ENCODE results near the gene C20orf173.

C20orf173 gene

GRCh38 chr20:35499271-35499670, 30.2 kb downstream of the C20orf173 start:
- Histone ChIP-seq H3K27me3 (ENCODE audit: insufficient read depth, insufficient read length) (no peaks in the 10 kb centered on the region), H3K9ac (ENCODE audit: insufficient read length, low read depth) (no peak overlapping the region), H3K36me3 (ENCODE audit: insufficient read depth, insufficient read length, low read length) (peaks cover 98% of the 10 kb centered on the region), H3K4me3 (ENCODE audit: insufficient read length, low read depth) (no peak overlapping the region), H3K4me1 (ENCODE audit: insufficient read depth, insufficient read length) (no peaks in the 10 kb centered on the region), H3K9me3 (ENCODE audit: insufficient read depth, low read length) (no peaks in the 10 kb centered on the region)
- TF ChIP-seq SUZ12 (IDR thresholded peaks at IDR 0.05; ENCODE audit: extremely low read depth, insufficient read depth, insufficient read length) (no peak), YY1 (IDR thresholded peaks at IDR 0.05; ENCODE audit: insufficient read depth, insufficient read length) (no peak), ZNF274 (IDR thresholded peaks at IDR 0.05; ENCODE audit: low read depth, low read length) (no peak)
- no peak for DNase-seq (ENCODE audit: low read depth, low spot score)

GRCh38 chr20:35497780-35498189, 31.7 kb downstream of the C20orf173 start:
- Histone ChIP-seq H3K27me3 (ENCODE audit: insufficient read depth, insufficient read length) (no peaks in the 10 kb centered on the region), H3K4me3 (ENCODE audit: insufficient read length, low read depth) (no peak overlapping the region), H3K36me3 (ENCODE audit: insufficient read depth, insufficient read length, low read length) (peaks cover 98% of the 10 kb centered on the region), H3K9ac (ENCODE audit: insufficient read length, low read depth) (no peak overlapping the region), H3K4me1 (ENCODE audit: insufficient read depth, insufficient read length) (no peaks in the 10 kb centered on the region), H3K9me3 (ENCODE audit: insufficient read depth, low read length) (no peaks in the 10 kb centered on the region)
- TF ChIP-seq YY1 (IDR thresholded peaks at IDR 0.05; ENCODE audit: insufficient read depth, insufficient read length): no peak
- no peak for TF ChIP-seq SUZ12 (IDR thresholded peaks at IDR 0.05; ENCODE audit: extremely low read depth, insufficient read depth, insufficient read length)
- TF ChIP-seq ZNF274 (IDR thresholded peaks at IDR 0.05; ENCODE audit: low read depth, low read length): no peak
- DNase-seq (ENCODE audit: low read depth, low spot score): no peak

- Histone ChIP-seq H3K36me3 (ENCODE audit: insufficient read depth, insufficient read length, low read length) (peaks cover 98% of the 10 kb centered on the region), H3K4me1 (ENCODE audit: insufficient read depth, insufficient read length) (no peaks in the 10 kb centered on the region), H3K9ac (ENCODE audit: insufficient read length, low read depth) (no peak overlapping the region), H3K4me3 (ENCODE audit: insufficient read length, low read depth) (no peak overlapping the region), H3K27me3 (ENCODE audit: insufficient read depth, insufficient read length) (no peaks in the 10 kb centered on the region), H3K9me3 (ENCODE audit: insufficient read depth, low read length) (no peaks in the 10 kb centered on the region)
- DNase-seq (ENCODE audit: low read depth, low spot score): no peak
- TF ChIP-seq YY1 (IDR thresholded peaks at IDR 0.05; ENCODE audit: insufficient read depth, insufficient read length): no peak
- no peak for TF ChIP-seq ZNF274 (IDR thresholded peaks at IDR 0.05; ENCODE audit: low read depth, low read length)
- no peak for TF ChIP-seq SUZ12 (IDR thresholded peaks at IDR 0.05; ENCODE audit: extremely low read depth, insufficient read depth, insufficient read length)
Measured at GRCh38 chr20:35497320-35497719, 32.1 kb downstream of the C20orf173 start.

GRCh38 chr20:35496481-35496880, 33.0 kb downstream of the C20orf173 start:
- H3K36me3 ChIP-seq (ENCODE audit: insufficient read depth, insufficient read length, low read length): peaks cover 98% of the 10 kb centered on the region
- H3K9ac ChIP-seq (ENCODE audit: insufficient read length, low read depth): no peak overlapping the region
- H3K4me3 ChIP-seq (ENCODE audit: insufficient read length, low read depth): no peak overlapping the region
- TF ChIP-seq YY1 (IDR thresholded peaks at IDR 0.05; ENCODE audit: insufficient read depth, insufficient read length): no peak
- TF ChIP-seq ZNF274 (IDR thresholded peaks at IDR 0.05; ENCODE audit: low read depth, low read length): no peak
- no peak for TF ChIP-seq SUZ12 (IDR thresholded peaks at IDR 0.05; ENCODE audit: extremely low read depth, insufficient read depth, insufficient read length)
- H3K27me3 ChIP-seq (ENCODE audit: insufficient read depth, insufficient read length): no peaks in the 10 kb centered on the region
- H3K9me3 ChIP-seq (ENCODE audit: insufficient read depth, low read length): no peaks in the 10 kb centered on the region
- no peak for DNase-seq (ENCODE audit: low read depth, low spot score)
- H3K4me1 ChIP-seq (ENCODE audit: insufficient read depth, insufficient read length): no peaks in the 10 kb centered on the region

GRCh38 chr20:35492352-35492751, 37.1 kb downstream of the C20orf173 start:
- no peaks in the 10 kb centered on the region for H3K4me1 ChIP-seq (ENCODE audit: insufficient read depth, insufficient read length)
- H3K9ac ChIP-seq (ENCODE audit: insufficient read length, low read depth): no peak overlapping the region
- no peak overlapping the region for H3K4me3 ChIP-seq (ENCODE audit: insufficient read length, low read depth)
- H3K36me3 ChIP-seq (ENCODE audit: insufficient read depth, insufficient read length, low read length): peaks cover 95% of the 10 kb centered on the region
- DNase-seq (ENCODE audit: low read depth, low spot score): no peak
- no peaks in the 10 kb centered on the region for H3K27me3 ChIP-seq (ENCODE audit: insufficient read depth, insufficient read length)
- H3K9me3 ChIP-seq (ENCODE audit: insufficient read depth, low read length): no peaks in the 10 kb centered on the region
- TF ChIP-seq ZNF274 (IDR thresholded peaks at IDR 0.05; ENCODE audit: low read depth, low read length) (no peak), SUZ12 (IDR thresholded peaks at IDR 0.05; ENCODE audit: extremely low read depth, insufficient read depth, insufficient read length) (no peak), YY1 (IDR thresholded peaks at IDR 0.05; ENCODE audit: insufficient read depth, insufficient read length) (no peak)

- no peaks in the 10 kb centered on the region for H3K9me3 ChIP-seq (ENCODE audit: insufficient read depth, low read length)
- H3K27me3 ChIP-seq (ENCODE audit: insufficient read depth, insufficient read length): no peaks in the 10 kb centered on the region
- no peaks in the 10 kb centered on the region for H3K4me1 ChIP-seq (ENCODE audit: insufficient read depth, insufficient read length)
- H3K4me3 ChIP-seq (ENCODE audit: insufficient read length, low read depth): no peak overlapping the region
- no peak for DNase-seq (ENCODE audit: low read depth, low spot score)
- no peak for TF ChIP-seq ZNF274 (IDR thresholded peaks at IDR 0.05; ENCODE audit: low read depth, low read length)
- TF ChIP-seq YY1 (IDR thresholded peaks at IDR 0.05; ENCODE audit: insufficient read depth, insufficient read length): no peak
- no peak for TF ChIP-seq SUZ12 (IDR thresholded peaks at IDR 0.05; ENCODE audit: extremely low read depth, insufficient read depth, insufficient read length)
- no peak overlapping the region for H3K9ac ChIP-seq (ENCODE audit: insufficient read length, low read depth)
- peaks cover 93% of the 10 kb centered on the region for H3K36me3 ChIP-seq (ENCODE audit: insufficient read depth, insufficient read length, low read length)
Measured at GRCh38 chr20:35491823-35492222, 37.6 kb downstream of the C20orf173 start.

- no peak overlapping the region for H3K4me3 ChIP-seq (ENCODE audit: insufficient read length, low read depth)
- peaks cover 92% of the 10 kb centered on the region for H3K36me3 ChIP-seq (ENCODE audit: insufficient read depth, insufficient read length, low read length)
- H3K27me3 ChIP-seq (ENCODE audit: insufficient read depth, insufficient read length): no peaks in the 10 kb centered on the region
- TF ChIP-seq SUZ12 (IDR thresholded peaks at IDR 0.05; ENCODE audit: extremely low read depth, insufficient read depth, insufficient read length) (no peak), ZNF274 (IDR thresholded peaks at IDR 0.05; ENCODE audit: low read depth, low read length) (no peak), YY1 (IDR thresholded peaks at IDR 0.05; ENCODE audit: insufficient read depth, insufficient read length) (no peak)
- DNase-seq (ENCODE audit: low read depth, low spot score): no peak
- H3K9ac ChIP-seq (ENCODE audit: insufficient read length, low read depth): no peak overlapping the region
- no peaks in the 10 kb centered on the region for H3K4me1 ChIP-seq (ENCODE audit: insufficient read depth, insufficient read length)
- no peaks in the 10 kb centered on the region for H3K9me3 ChIP-seq (ENCODE audit: insufficient read depth, low read length)
Measured at GRCh38 chr20:35490736-35491181, 38.7 kb downstream of the C20orf173 start.

Measured in NT2/D1 (cell line).